Measurements from ENCODE around the gene MACO1. TPM values are rescaled to one million over a fixed set of nuclear protein-coding genes. Genes with fewer than 3 reads are reported as not detected.

The MACO1 gene
- total and polyA plus RNA-seq, 9 of the 15 experiments (the other 6 are each of a cell fraction or from before 2014, with no cell fraction given): 4.6 to 28.4 (median 21.7) TPM

GRCh38 chr1:25541425-25541824, 110.7 kb downstream of the MACO1 start (continued):
- TF ChIP-seq NR2C1 (IDR thresholded peaks at IDR 0.05) (no peak), NR2C1 (tag; IDR thresholded peaks at IDR 0.05) (no peak), SRSF1 (IDR thresholded peaks at IDR 0.05; ENCODE audit: low read depth, low read length) (no peak), PRPF4 (IDR thresholded peaks at IDR 0.05; ENCODE audit: insufficient read depth, low read depth, low read length, poor library complexity, severe bottlenecking) (no peak), ZZZ3 (IDR thresholded peaks at IDR 0.05) (no peak), BRD4 (IDR thresholded peaks at IDR 0.05) (no peak), MEIS2 (IDR thresholded peaks at IDR 0.05; ENCODE audit: partially characterized antibody) (no peak), TBL1XR1 (IDR thresholded peaks at IDR 0.05; ENCODE audit: low read length in 2 of 2) (no peak), DLX4 (CRISPR knock-in tag; IDR thresholded peaks at IDR 0.05) (no peak), SMARCA4 (IDR thresholded peaks at IDR 0.05) (no peak), KHSRP (IDR thresholded peaks at IDR 0.05) (no peak), SMARCB1 (IDR thresholded peaks at IDR 0.05; ENCODE audit: insufficient read length, low read depth) (no peak), EZH2 (IDR thresholded peaks at IDR 0.05; ENCODE audit: borderline replicate concordance, low read depth, low read length) (no peak), GTF3C2 (IDR thresholded peaks at IDR 0.05; ENCODE audit: borderline replicate concordance, extremely low read depth, insufficient read length) (peak; percentile 70), PTBP1 (IDR thresholded peaks at IDR 0.05; ENCODE audit: low read depth, low read length) (peak; percentile 86)

All from K562 (cell line).